GM12875 (cell line): ENCODE results near the gene LKAAEAR1.

Source experiments
- H3K4me3 ChIP-seq: one replicate; pipeline ENCODE4 v1.5.1; 2011; ENCODE audit warnings: low read depth, low read length, control low read depth
- CTCF ChIP-seq: IDR thresholded peaks from 2 replicates; pipeline ENCODE4 v1.5.1; 2011; ENCODE audit warnings: low read depth, mild to moderate bottlenecking, control low read depth, inconsistent platforms, low read length, moderate library complexity, borderline replicate concordance; ENCODE audit not compliant: insufficient read depth

LKAAEAR1 gene

GRCh38 chr20:64079273-64080012, 4.8 kb downstream of the LKAAEAR1 start, which contains the start of gene RGS19:
RGS19 (minus strand) TSS chr20:64079518; CDS start chr20:64076886, 2,632 bp downstream.
- TF ChIP-seq CTCF = no peak
- peak within 1 kb of the TSS; percentile 71 for H3K4me3 ChIP-seq

DNA sequence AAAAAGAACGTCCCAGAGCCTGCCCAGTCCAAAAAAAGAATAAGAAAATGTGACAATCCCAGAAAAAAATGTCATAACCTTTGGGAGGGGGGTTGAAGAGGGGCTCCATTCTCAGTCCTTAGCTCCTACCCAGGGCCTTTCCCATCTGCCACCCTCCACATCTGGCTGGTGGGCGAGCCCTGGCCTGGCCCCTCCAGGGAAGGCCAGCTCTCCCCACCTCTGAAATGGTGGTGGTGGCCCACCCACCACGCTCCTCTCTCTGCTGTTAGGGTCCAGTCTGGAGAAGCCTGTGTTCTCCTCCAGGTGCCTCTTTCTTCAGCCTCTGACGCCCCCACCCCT, 5.3 kb downstream of the LKAAEAR1 start:
- H3K4me3 ChIP-seq = peak overlapping the region; percentile 71
- no peak for TF ChIP-seq CTCF

DNA sequence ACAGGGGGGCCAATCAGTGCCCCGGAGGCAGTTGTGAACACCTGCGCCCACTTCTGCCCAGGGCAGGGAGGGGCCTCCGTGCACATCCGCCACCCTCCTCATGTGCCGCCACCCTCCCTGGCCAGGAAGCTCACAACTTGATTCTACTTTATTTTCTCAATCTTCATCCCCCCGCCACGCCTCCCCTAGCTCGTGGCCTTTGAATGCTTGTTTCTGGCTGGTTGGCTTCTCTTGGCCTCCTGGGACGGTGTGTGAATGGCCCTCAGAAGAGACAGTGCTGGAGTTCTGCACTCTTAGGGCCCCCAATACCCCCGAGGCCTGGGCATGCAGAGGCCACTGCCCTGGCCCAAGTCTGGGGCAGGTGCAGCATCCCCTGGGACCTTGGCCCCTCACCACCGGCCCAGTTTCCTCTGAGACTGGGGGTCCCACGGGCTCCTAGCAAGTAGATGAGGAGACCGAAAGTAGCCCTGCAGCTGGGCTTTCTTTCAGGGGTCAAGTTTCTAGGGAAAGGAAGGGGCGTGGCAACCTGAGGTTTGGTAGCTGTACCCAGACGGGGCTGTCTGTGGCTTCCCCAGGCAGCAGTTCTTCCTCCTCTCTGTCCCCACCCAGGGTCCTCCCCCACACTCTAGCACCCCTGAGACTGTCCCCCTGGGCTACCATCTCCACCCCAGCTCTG, 6.2 kb downstream of the LKAAEAR1 start:
- H3K4me3 ChIP-seq = peak overlapping the region; percentile 71

GRCh38 chr20:64077541-64077875, 6.7 kb downstream of the LKAAEAR1 start:
- TF ChIP-seq CTCF = no peak
- H3K4me3 ChIP-seq = peak overlapping the region; percentile 71

More for the DNA sequence above, 6.2 kb downstream of the LKAAEAR1 start:
- TF ChIP-seq CTCF = no peak

DNA sequence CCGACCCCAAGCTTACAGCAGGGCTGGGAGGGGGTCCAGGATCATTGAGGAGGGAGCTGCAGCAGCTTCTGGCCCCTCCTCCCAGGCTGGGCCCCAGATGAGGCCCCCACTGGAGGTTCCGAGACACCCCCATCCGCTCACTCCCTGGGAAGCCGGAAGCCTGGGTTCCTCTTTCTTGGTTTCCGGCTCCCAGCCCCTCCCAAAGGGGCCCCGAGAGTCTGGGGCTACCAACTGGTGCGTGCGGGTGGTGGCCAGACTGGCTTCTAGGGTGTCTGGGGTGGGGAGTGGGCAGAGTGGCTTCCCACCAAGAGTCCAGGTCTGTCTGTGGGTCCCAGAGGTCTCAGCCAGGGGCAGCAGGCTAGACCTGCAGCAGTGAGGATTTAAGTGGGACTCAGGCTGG, 7.1 kb downstream of the LKAAEAR1 start:
- no peak for TF ChIP-seq CTCF
- H3K4me3 ChIP-seq = peak overlapping the region; percentile 71

GRCh38 chr20:64076061-64076997, 7.9 kb downstream of the LKAAEAR1 start:
- peak overlapping the region; percentile 71 for H3K4me3 ChIP-seq
- TF ChIP-seq CTCF = no peak

DNA sequence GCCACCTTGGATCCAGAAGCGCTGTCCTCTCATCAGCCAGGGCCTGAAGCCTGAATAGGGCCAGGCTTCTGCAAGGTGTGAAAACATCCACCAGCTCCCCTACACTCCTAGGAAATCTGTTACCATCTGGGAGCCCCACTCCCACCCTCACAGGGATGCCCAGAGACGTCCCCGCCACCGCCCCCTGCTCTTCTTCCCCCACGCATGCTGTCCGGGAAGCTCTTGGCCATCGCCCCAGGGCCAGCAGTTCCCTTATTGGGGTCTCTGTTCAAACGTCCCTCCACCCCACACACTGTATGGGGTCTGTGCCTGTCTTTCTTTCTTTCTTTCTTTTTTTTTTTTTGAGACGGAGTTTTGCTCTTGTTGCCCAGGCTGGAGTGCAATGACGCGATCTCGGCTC, 8.6 kb downstream of the LKAAEAR1 start:
- H3K4me3 ChIP-seq = no peak overlapping the region

More for the DNA sequence above, 8.6 kb downstream of the LKAAEAR1 start:
- no peak for TF ChIP-seq CTCF
